Stomach (tissue), 9 donors: ENCODE data around the gene MRPS6. TPM values are rescaled to one million over a fixed set of nuclear protein-coding genes. Genes with fewer than 3 reads are reported as not detected.

Experiments
- DNase-seq, 2 donors: peaks; one replicate each; pipeline versions ENCODE4 v3.0.0 to v3.0.0-alpha.2; 2013 to 2019
- H3K27ac ChIP-seq, 5 donors: fragments of 200-600 bp in 4 of 5; sonication (generic) in 4 of 5; one replicate each; pipeline ENCODE4 v1.5.1; 2013 to 2019; ENCODE audit warnings: mild to moderate bottlenecking in 1 of 5, moderate library complexity in 1 of 5
- H3K27me3 ChIP-seq, 3 donors: fragments of 200-600 bp; sonication (generic); one replicate each; pipeline ENCODE4 v1.5.1; 2017 to 2019; ENCODE audit warnings: mixed run types in 1 of 3
- H3K36me3 ChIP-seq, 4 donors: fragments of 200-600 bp; sonication (generic); 1 replicate in 3 of 4; 2 replicates in 1 of 4; pipeline ENCODE4 v1.5.1; 2016 to 2019
- H3K4me1 ChIP-seq, 4 donors: fragments of 200-600 bp; sonication (generic); one replicate each; pipeline ENCODE4 v1.5.1; 2016 to 2019
- H3K4me3 ChIP-seq, 4 donors: fragments of 200-600 bp; sonication (generic) in 3 of 4; one replicate each; pipeline ENCODE4 v1.5.1; 2016 to 2019; ENCODE audit warnings: mild to moderate bottlenecking in 1 of 4
- H3K9me3 ChIP-seq, 4 donors: fragments of 200-600 bp; sonication (generic); one replicate each; pipeline ENCODE4 v1.5.1; 2016 to 2019
- CTCF ChIP-seq, 7 experiments: fragments of 450-650 bp in 4 of 7; fragments of 200-600 bp in 3 of 7; sonication (generic) in 3 of 7; IDR thresholded peaks; one replicate each; pipeline ENCODE4 v1.5.1; 2016 to 2019; ENCODE audit warnings: antibody characterized with exemption in 7 of 7, control low read depth in 2 of 7, mild to moderate bottlenecking in 1 of 7
- EP300 ChIP-seq: sonication (generic); formaldehyde crosslinking; IDR thresholded peaks from one replicate; pipeline ENCODE4 v1.6.1; 2017; ENCODE audit warnings: antibody characterized with exemption
- POLR2A ChIP-seq, 4 donors: fragments of 450-650 bp; IDR thresholded peaks; one replicate each; pipeline ENCODE4 v1.6.1; 2016; ENCODE audit warnings: antibody characterized with exemption in 4 of 4, control low read depth in 2 of 4, mild to moderate bottlenecking in 1 of 4, moderate library complexity in 1 of 4
- POLR2AphosphoS5 ChIP-seq, 3 donors: sonication (generic); formaldehyde crosslinking; IDR thresholded peaks; one replicate each; pipeline ENCODE4 v1.6.1; 2016; ENCODE audit warnings: antibody characterized with exemption in 3 of 3
- WGBS, 5 donors: extraction: QIAGEN DNeasy Blood & Tissue Kit in 3 of 5; methylation state at CpG; one replicate each; pipeline versions ENCODE4 v1.1.5 to v1.1.7; 2013 to 2018; 5-methylcytosine and 5-hydroxymethylcytosine counted together
- intact Hi-C: fragments of 100-400 bp; cut with DNase I; formaldehyde crosslinking; loops from one replicate; pipeline ENCODE4 v1.15.1; 2023; ENCODE audit warnings: low total_unique reads
- polyA plus RNA-seq, 3 donors: library from polyadenylated mRNA; stranded (reverse); fragments of 200-250 nt; gene quantifications; one replicate each; pipeline ENCODE4 v1.2.3, GENCODE V29; 2013
- total RNA-seq, 5 donors: library from RNA; depleted of rRNA; stranded (reverse); fragments of >200 nt; gene quantifications; one replicate each; pipeline versions ENCODE4 v1.1.0 to v1.2.3, GENCODE V29; 2014 to 2016
- donor health status: healthy with polysubstance abuse.
- donor health status: Bipolar disorder and iron deficiency.
- donor health status: healthy.

Gene MRPS6
- total and polyA plus RNA-seq, 8 donors, result 21.3 to 219 (median 51.3) TPM

GRCh38 chr21:34126269-34126668 lies 52.9 kb downstream of the MRPS6 start:
- Histone ChIP-seq H3K36me3 (peaks cover 0 to 28% (median 20%) of the 10 kb centered on the region in 4 donors), H3K9me3 (no peaks in the 10 kb centered on the region), H3K4me3 (no peak overlapping the region), H3K4me1 (peaks cover 29 to 73% (median 52%) of the 10 kb centered on the region in 4 donors), H3K27me3 (no peaks in the 10 kb centered on the region), H3K27ac (peak overlapping the region in 2 of 5 donors; percentile 81 to 84)
- WGBS, 5 donors, result 91 to 95% (median 93%) methylated on average over 10 of the region's 10 CpGs
- TF ChIP-seq CTCF (IDR thresholded peaks at IDR 0.05), result no peak
- no peak for TF ChIP-seq EP300
- TF ChIP-seq POLR2AphosphoS5 (IDR thresholded peaks at IDR 0.05), result no peak
- TF ChIP-seq POLR2A (IDR thresholded peaks at IDR 0.05), result no peak
- intact Hi-C loops, result no loop called here
- DNase-seq, result peak in 1 of 2 donors; percentile 53

DNA sequence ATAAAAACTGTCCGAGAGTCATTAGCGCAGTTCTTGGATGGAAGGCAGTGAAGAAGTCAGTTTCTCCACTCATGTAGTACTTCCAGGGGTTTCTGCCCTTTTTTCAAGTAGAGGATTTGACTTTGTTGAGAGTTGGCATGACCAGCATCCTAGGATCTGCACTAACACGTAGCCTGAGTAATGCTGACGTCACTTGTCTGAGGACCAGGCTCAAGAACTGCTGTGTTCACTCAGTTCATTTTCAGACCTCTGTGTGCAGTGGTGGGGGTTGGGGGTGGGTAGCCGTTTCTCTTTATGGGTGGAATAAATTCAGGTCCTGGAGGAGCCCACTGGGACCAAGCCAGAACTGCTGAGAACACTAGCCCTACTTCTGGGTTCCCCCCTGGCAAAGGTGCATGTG lies 53.3 kb downstream of the MRPS6 start:
- Histone ChIP-seq H3K9me3 (no peaks in the 10 kb centered on the region), H3K36me3 (peaks cover 0 to 28% (median 20%) of the 10 kb centered on the region in 4 donors), H3K4me3 (no peak overlapping the region), H3K27me3 (no peaks in the 10 kb centered on the region), H3K4me1 (peaks cover 29 to 74% (median 53%) of the 10 kb centered on the region in 4 donors), H3K27ac (peak overlapping the region in 3 of 5 donors; percentile 42 to 84 (median 81))
- TF ChIP-seq EP300 (no peak), CTCF (IDR thresholded peaks at IDR 0.05) (no peak), POLR2A (IDR thresholded peaks at IDR 0.05) (no peak), POLR2AphosphoS5 (IDR thresholded peaks at IDR 0.05) (no peak)
- intact Hi-C loops, result no loop called here
- no peak for DNase-seq
- WGBS, 5 donors, result 76 to 95% (median 79%) methylated on average over 5 of the region's 5 CpGs

DNA sequence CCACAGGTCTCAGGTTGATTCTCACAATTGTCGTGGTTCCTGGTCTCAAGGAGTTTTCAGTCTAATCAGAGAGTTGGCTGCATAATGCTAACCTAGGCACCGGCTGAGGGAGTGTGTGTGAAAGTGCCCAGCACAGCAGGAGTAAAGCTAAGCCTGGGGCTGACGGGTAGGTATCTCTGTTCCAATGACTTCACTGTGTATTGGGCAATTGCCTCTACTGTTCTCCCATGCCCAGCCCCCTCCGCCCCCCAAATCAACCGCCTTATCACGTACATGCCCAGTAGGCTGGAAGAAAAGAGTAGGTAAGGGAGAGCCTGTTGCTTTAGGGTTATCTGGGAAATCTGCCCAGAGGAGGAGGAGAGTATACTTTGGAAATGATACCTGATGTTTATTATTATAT lies 54.7 kb downstream of the MRPS6 start:
- Histone ChIP-seq H3K9me3 (no peaks in the 10 kb centered on the region), H3K4me3 (no peak overlapping the region), H3K36me3 (peaks cover 0 to 28% (median 20%) of the 10 kb centered on the region in 4 donors), H3K27me3 (no peaks in the 10 kb centered on the region), H3K4me1 (peaks cover 29 to 74% (median 54%) of the 10 kb centered on the region in 4 donors), H3K27ac (peak overlapping the region in 4 of 5 donors; percentile 52 to 84 (median 77))
- no peak for TF ChIP-seq POLR2A (IDR thresholded peaks at IDR 0.05)
- TF ChIP-seq EP300, result no peak
- TF ChIP-seq POLR2AphosphoS5 (IDR thresholded peaks at IDR 0.05), result no peak
- no peak for TF ChIP-seq CTCF (IDR thresholded peaks at IDR 0.05)
- no peak for DNase-seq
- intact Hi-C loops, result no loop called here
- 42 to 64% (median 50%) methylated on average over 6 of the region's 6 CpGs for WGBS, 5 donors

DNA sequence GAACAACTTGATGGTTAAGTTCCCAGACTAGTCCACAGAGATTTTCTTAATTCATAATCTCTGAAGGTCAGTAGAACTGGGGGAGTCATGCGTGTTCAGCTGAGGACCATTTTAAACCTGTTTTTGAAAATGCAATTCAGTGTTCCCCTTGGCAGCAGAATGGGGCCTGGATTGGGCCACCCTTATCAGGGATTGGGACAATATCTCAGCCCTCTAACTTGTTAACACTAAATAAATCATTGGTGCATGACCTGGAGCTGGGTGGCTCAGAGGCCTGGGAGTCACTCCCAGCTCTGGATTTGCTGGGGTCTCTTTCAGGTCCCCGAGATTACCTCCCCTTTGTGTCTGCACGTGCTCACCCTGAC lies 55.3 kb downstream of the MRPS6 start:
- H3K27ac ChIP-seq, result peak overlapping the region in 4 of 5 donors; percentile 52 to 84 (median 77)
- TF ChIP-seq CTCF (IDR thresholded peaks at IDR 0.05) (no peak), EP300 (no peak), POLR2A (IDR thresholded peaks at IDR 0.05) (no peak), POLR2AphosphoS5 (IDR thresholded peaks at IDR 0.05) (no peak)
- no peaks in the 10 kb centered on the region for H3K9me3 ChIP-seq
- H3K4me1 ChIP-seq, result peaks cover 29 to 73% (median 54%) of the 10 kb centered on the region in 4 donors
- WGBS, 5 donors, result 27 to 50% (median 34%) methylated on average over 3 of the region's 3 CpGs
- DNase-seq, result no peak
- H3K27me3 ChIP-seq, result no peaks in the 10 kb centered on the region
- peaks cover 0 to 28% (median 20%) of the 10 kb centered on the region in 4 donors for H3K36me3 ChIP-seq
- intact Hi-C loops, result no loop called here
- no peak overlapping the region for H3K4me3 ChIP-seq
